HepG2 (cell line): ENCODE data around the gene CAPN8. TPM values are rescaled to one million over a fixed set of nuclear protein-coding genes. Genes with fewer than 3 reads are reported as not detected.

ENCODE experiments used
- ATAC-seq: fragments of 200-7000 bp; cut with Tn5 transposase; 3 replicates; pipeline ENCODE4 v1.9.1; 2020; ENCODE audit warnings: mild to moderate bottlenecking, moderate library complexity
- BruUV-seq: library from RNA; stranded (reverse); fragments of 400-500 nt; replicated peaks from 2 replicates; lab custom pipeline; 2021; lab: Mats Ljungman, UMichigan
- CTCF ChIA-PET: fragments of 300-600 bp; formaldehyde crosslinking; extraction: SDS; loops from one replicate; lab custom pipeline; 2021; ENCODE audit warnings: low total read pairs, inconsistent platforms, low intra/inter-chr PET ratio; lab: Yijun Ruan, JAX
- POLR2A ChIA-PET: fragments of 350-600 bp; sonication (Branson Sonifier 250); formaldehyde crosslinking; loops from one replicate; lab custom pipeline; 2020; ENCODE audit warnings: antibody characterized with exemption, inconsistent platforms; lab: Yijun Ruan, JAX
- DNase-seq: peaks from one replicate; pipeline ENCODE4 v3.0.0-alpha.2; 2015; ENCODE audit warnings: low spot score
- FAIRE-seq: peaks from 3 replicates; lab custom pipeline; 2011; peaks lifted over from hg19 to GRCh38; lab: Jason Lieb, UNC
- H2AFZ ChIP-seq: one replicate; pipeline ENCODE4 v1.6.1; 2011; ENCODE audit warnings: low read length, inconsistent platforms
- H3K27ac ChIP-seq: fragments of 300-600 bp; 3 replicates; pipeline ENCODE4 v1.8.0; 2011; ENCODE audit warnings: mixed run types, mild to moderate bottlenecking, mixed read lengths, low read length, inconsistent platforms; ENCODE audit not compliant: insufficient read depth; ENCODE audit errors: extremely low read length
- H3K27me3 ChIP-seq, 2 experiments: fragments of 200-600 bp in 1 of 2; 2 replicates in 1 of 2; 3 replicates in 1 of 2; pipeline versions ENCODE4 v1.6.0 to v1.8.0; 2011; ENCODE audit warnings: low read length in 2 of 2, mild to moderate bottlenecking in 2 of 2, moderate library complexity in 2 of 2, inconsistent platforms in 1 of 2; ENCODE audit not compliant: insufficient read depth in 2 of 2, control insufficient read depth in 1 of 2
- H3K36me3 ChIP-seq, 2 experiments: fragments of 200-600 bp in 1 of 2; replicated peaks in 1 of 2; 2 replicates in 1 of 2; 3 replicates in 1 of 2; pipeline versions ENCODE4 v1.5.1 to v1.8.0; 2011; ENCODE audit warnings: low read length in 2 of 2, inconsistent platforms in 1 of 2; ENCODE audit not compliant: insufficient read depth in 2 of 2, control insufficient read depth in 1 of 2
- H3K4me1 ChIP-seq: 2 replicates; pipeline ENCODE4 v1.5.1; 2012; ENCODE audit warnings: low read length, inconsistent platforms; ENCODE audit not compliant: insufficient read depth
- H3K4me2 ChIP-seq: 2 replicates; pipeline ENCODE4 v1.6.0; 2011; ENCODE audit warnings: low read depth, low read length, inconsistent platforms
- H3K4me3 ChIP-seq, 3 experiments: fragments of 200-600 bp in 1 of 3; sonication (generic), shearing (Covaris generic) in 1 of 3; replicated peaks in 1 of 3; 2 replicates each; pipeline ENCODE4 v1.5.1; 2011 to 2016; ENCODE audit warnings: low read length in 3 of 3, inconsistent platforms in 2 of 3, low read depth in 2 of 3, mild to moderate bottlenecking in 2 of 3, control low read depth in 1 of 3, mixed read lengths in 1 of 3; ENCODE audit not compliant: insufficient read depth in 1 of 3
- H3K79me2 ChIP-seq: one replicate; pipeline ENCODE4 v1.6.1; 2011; ENCODE audit warnings: low read length, inconsistent platforms; ENCODE audit not compliant: insufficient read depth
- H3K9ac ChIP-seq: 2 replicates; pipeline ENCODE4 v1.6.0; 2011; ENCODE audit warnings: mild to moderate bottlenecking, low read depth, low read length, inconsistent platforms; ENCODE audit not compliant: insufficient read depth
- H3K9me3 ChIP-seq: 2 replicates; pipeline ENCODE4 v1.5.1; 2012; ENCODE audit warnings: mild to moderate bottlenecking, low read length
- H4K20me1 ChIP-seq: 2 replicates; pipeline ENCODE4 v1.6.0; 2011; ENCODE audit warnings: inconsistent platforms, mild to moderate bottlenecking, low read length, moderate library complexity; ENCODE audit not compliant: insufficient read depth
- GATAD1 ChIP-seq: IDR thresholded peaks from 2 replicates; pipeline ENCODE4 v1.6.1; 2016; ENCODE audit warnings: missing genetic modification reagents, missing compliant biosample characterization
- HNRNPLL ChIP-seq: fragments of 200-400 bp; formaldehyde crosslinking; IDR thresholded peaks from 2 replicates; pipeline ENCODE4 v1.6.1; 2017; ENCODE audit warnings: mild to moderate bottlenecking, low read depth, low read length; ENCODE audit not compliant: poor library complexity, severe bottlenecking
- MAFF ChIP-seq: IDR thresholded peaks from 2 replicates; pipeline ENCODE4 v1.6.1; 2011; ENCODE audit warnings: low read depth, low read length, improper control_type of control experiment
- NR3C1 ChIP-seq: sonication (generic); formaldehyde crosslinking; IDR thresholded peaks from 2 replicates; pipeline ENCODE4 v1.4.0; 2020; ENCODE audit warnings: missing genetic modification reagents
- ZNF367 ChIP-seq: sonication (generic); formaldehyde crosslinking; IDR thresholded peaks from 2 replicates; pipeline ENCODE4 v1.4.0; 2020; ENCODE audit warnings: missing genetic modification reagents, borderline replicate concordance
- ZNF75D ChIP-seq: sonication (generic); formaldehyde crosslinking; IDR thresholded peaks from 2 replicates; pipeline ENCODE4 v1.8.1; 2023; ENCODE audit warnings: missing genetic modification reagents, mild to moderate bottlenecking, borderline replicate concordance
- ZNF792 ChIP-seq: IDR thresholded peaks from 2 replicates; pipeline ENCODE4 v1.6.1; 2016
- WGBS: methylation state at CpG from one replicate; pipeline ENCODE4 v1.1.6; 2017; ENCODE audit warnings: low lambda C conversion rate; 5-methylcytosine and 5-hydroxymethylcytosine counted together
- in situ Hi-C: cut with HindIII; loops from 2 replicates; pipeline ENCODE4 v1.10.0; 2017; ENCODE audit warnings: low pct_unique_long_range_greater_than_20kb; ENCODE audit not compliant: extremely low pct_ligation_motif_present
- intact Hi-C: fragments of 100-400 bp; cut with micrococcal nuclease; formaldehyde crosslinking; loops from one replicate; pipeline ENCODE4 v1.10.0; 2022; ENCODE audit not compliant: unreplicated experiment
- polyA plus RNA-seq, 8 experiments: library from polyadenylated mRNA; depleted of rRNA in 3 of 8; stranded (reverse) in 7 of 8; unstranded in 1 of 8; fragments of >200 nt; fragmentation: Illumina TruSeq in 4 of 8; extraction: Trizol in 4 of 8; gene quantifications; 2 replicates each; pipeline versions ENCODE4 v1.2.1 to v1.2.3, GENCODE V29; 2011 to 2016; ENCODE audit warnings: low read depth in 4 of 8, missing spikeins in 1 of 8, mixed read lengths in 1 of 8; ENCODE audit not compliant: insufficient read depth in 1 of 8
- total RNA-seq, 5 experiments: library from RNA; depleted of rRNA; stranded (reverse); fragments of >200 nt; fragmentation: Illumina TruSeq; extraction: Trizol; gene quantifications; 2 replicates each; pipeline ENCODE4 v1.2.3, GENCODE V29; 2016; ENCODE audit warnings: low read depth in 1 of 5
- TF ChIP-seq, protein P1 (sequence below): sonication (generic); formaldehyde crosslinking; IDR thresholded peaks from 2 replicates; pipeline ENCODE4 v1.5.0; 2020; ENCODE audit warnings: missing genetic modification reagents
- TF ChIP-seq, protein P2 (sequence below): IDR thresholded peaks from 2 replicates; pipeline ENCODE4 v1.6.1; 2016; ENCODE audit warnings: missing genetic modification reagents, missing compliant biosample characterization

CAPN8 gene
- total and polyA plus RNA-seq, 2 of the 13 experiments (the other 11 are each of a cell fraction or from before 2014, with no cell fraction given), result 0.20 to 0.25 TPM

DNA sequence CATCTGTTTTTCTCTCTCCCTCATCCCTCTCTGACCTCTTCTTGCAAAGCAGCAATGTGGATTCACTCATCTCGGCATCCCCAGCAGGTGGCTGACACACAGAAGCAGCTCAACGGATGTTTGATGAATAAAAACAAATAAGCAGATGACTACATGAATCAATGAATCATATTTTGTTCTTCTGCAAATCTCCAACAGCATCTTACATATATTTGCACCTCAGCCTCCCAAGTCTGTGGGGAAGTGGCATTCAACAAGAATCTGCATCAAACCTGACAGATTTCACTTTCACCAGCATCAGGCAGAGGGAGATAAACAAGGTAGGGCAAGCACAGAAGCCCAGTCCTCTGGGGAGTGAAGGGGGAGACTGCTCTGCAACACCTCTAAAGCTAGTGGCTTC lies 34.0 kb downstream of the CAPN8 start (continued):
- no peak for TF ChIP-seq NR3C1 (CRISPR knock-in tag)
- TF ChIP-seq, protein P1, sequence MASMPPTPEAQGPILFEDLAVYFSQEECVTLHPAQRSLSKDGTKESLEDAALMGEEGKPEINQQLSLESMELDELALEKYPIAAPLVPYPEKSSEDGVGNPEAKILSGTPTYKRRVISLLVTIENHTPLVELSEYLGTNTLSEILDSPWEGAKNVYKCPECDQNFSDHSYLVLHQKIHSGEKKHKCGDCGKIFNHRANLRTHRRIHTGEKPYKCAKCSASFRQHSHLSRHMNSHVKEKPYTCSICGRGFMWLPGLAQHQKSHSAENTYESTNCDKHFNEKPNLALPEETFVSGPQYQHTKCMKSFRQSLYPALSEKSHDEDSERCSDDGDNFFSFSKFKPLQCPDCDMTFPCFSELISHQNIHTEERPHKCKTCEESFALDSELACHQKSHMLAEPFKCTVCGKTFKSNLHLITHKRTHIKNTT (CRISPR knock-in tag), result no peak
- TF ChIP-seq ZNF367 (CRISPR knock-in tag), result no peak
- TF ChIP-seq MAFF, result no peak
- no peak for TF ChIP-seq GATAD1 (CRISPR knock-in tag)

DNA sequence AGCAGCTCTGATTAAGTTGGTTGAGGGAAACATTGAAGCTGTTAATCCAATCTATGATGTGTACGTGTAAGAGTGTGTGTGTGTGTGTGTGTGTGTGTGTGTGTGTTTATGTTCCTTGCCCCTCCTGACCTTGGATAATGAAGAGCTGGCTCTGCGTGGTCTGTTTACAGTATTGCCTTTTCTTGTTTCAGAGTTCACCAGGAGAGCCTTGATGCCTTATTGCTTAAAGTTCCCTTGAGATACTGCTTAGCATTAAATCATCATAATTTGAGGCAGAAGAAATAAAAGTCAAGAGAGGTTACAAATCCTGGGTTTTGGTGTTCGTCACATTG lies 36.4 kb downstream of the CAPN8 start:
- no TSS peak for BruUV-seq
- Histone ChIP-seq H3K4me2 (no peak overlapping the region), H3K9ac (no peak overlapping the region), H4K20me1 (no peaks in the 10 kb centered on the region), H3K4me3 (no peak overlapping the region), H3K4me1 (peaks cover 11% of the 10 kb centered on the region), H3K79me2 (no peaks in the 10 kb centered on the region), H2AFZ (no peak overlapping the region), H3K9me3 (no peaks in the 10 kb centered on the region), H3K27me3 (no peaks in the 10 kb centered on the region; a peak in 2 of 5 replicates), H3K27ac (no peak overlapping the region), H3K36me3 (no peaks in the 10 kb centered on the region)
- intact Hi-C loops, result loop anchor here (2.0 kb wide), 1 partner anchor 42 kb away; no protein-coding TSS in a partner anchor
- ATAC-seq (no peak), DNase-seq (no peak), FAIRE-seq (no peak)
- ChIA-PET CTCF (interaction anchor here (1.4 kb wide), 1 partner anchor 72 kb away, joined by 5 read pairs; no protein-coding TSS in a partner anchor), POLR2A (no interaction called here)
- WGBS, result 8% methylated on average over 2 of the region's 3 CpGs
- in situ Hi-C loops, result no loop called here
- TF ChIP-seq, protein P2, sequence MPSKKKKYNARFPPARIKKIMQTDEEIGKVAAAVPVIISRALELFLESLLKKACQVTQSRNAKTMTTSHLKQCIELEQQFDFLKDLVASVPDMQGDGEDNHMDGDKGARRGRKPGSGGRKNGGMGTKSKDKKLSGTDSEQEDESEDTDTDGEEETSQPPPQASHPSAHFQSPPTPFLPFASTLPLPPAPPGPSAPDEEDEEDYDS, result no peak
- TF ChIP-seq ZNF792 (CRISPR knock-in tag), result no peak
- no peak for TF ChIP-seq HNRNPLL
- no peak for TF ChIP-seq ZNF75D (CRISPR knock-in tag)
